GM19240 (cell line): Measurements from ENCODE around the gene PPM1H.
"Not testable (repeated sequence)": the region's sequence is repeated elsewhere in the genome, so short reads cannot be mapped to it uniquely, and the experiment has no call there.

ENCODE experiments used
- DNase-seq: peaks from one replicate; pipeline ENCODE4 v3.0.0; 2011; ENCODE audit warnings: low spot score; ENCODE audit not compliant: insufficient read length

PPM1H gene

DNA sequence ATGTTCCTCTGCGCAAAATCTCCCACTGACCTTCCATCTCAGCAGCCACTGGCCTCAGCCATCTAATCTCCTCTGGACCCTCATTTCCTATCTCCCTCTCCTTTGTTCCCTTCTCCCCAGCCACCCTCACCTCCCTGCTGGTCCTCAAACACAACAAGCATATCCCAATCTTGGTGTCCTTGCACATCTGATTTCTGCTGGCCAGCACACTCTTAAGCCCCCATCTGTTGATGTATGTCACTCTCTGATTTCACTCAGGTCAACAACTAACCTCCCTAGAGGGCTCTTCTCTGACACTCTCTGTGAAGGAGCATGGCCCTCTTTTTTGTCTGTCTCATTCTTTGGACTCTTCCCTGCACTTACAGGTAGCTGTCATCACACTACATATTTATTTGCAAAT is 25.6 kb downstream of the PPM1H start:
- DNase-seq: no peak

DNA sequence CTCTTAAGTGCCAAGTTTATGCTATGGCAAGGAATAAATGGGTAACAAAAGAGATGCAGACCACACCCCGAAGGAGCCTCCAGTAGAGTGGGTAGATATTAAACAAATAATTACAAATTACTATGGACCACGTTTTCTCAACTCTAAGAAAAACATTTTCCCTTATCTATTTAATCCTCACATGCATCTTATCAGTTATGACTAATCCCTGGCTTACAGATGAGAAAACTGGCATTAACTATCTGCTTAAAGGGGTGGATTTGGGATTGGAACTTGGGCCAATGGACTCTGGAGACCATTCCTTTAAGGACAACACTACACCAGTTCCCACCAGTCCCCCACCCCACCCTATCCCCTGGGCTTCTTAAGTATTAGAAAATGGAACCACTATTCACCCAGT is 26.3 kb downstream of the PPM1H start:
- DNase-seq: no peak

DNA sequence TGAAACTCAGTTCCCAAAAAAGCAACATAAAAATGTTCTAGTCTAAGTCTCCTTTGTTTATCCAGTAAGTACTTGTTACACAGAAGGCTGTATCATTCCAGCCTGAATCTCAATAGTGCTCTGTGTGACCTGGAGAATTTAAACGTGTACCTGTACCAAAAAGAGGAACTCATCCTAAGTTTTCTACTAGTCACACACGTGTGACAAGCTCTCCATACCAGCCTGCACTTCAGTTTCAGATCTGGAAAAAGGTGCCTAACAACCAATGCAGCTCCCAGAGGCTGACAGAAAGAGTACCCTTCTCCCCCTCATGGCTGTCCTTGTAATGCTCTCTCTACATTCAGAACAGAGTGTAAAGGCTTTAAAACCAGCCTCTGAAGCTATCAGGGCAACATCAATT is 27.4 kb downstream of the PPM1H start:
- DNase-seq: no peak

DNA sequence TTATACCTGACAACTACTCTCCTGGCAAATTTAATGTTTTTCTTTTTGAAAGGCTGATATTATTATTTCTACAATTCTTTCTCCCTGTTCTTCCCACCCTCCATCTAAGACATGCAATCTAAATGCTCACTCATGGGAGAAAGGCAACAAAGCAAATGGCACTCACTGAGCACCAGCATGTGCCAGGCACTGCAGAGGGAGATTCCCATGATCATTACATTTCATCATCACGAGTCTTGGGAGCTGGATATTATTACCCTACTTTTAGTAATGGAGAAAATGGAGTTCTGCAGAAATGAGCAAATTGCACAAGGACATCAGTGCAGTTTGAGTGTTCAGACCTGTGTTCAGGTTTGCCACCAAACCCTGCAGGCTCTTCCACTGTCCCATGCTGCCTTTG is 27.9 kb downstream of the PPM1H start:
- no peak for DNase-seq

DNA sequence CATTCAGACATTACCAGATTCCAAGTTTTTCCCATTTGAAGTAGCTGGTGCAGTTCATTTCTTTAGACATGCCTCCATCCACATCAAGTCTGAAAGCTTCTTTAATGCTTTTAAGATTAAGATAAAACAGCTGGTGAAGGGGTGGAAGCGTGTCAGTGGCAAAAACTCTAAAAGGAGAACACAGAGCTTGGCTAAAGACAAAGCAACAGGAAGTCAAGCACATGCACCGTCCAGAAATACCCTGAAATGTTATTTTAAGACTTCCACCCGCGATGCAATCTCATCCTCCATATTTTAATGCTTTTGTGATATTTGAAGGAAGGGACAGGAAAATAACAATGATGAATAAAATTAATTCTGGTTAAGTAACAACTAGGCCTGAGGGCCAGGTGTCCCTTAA is 31.8 kb downstream of the PPM1H start:
- DNase-seq: no peak

DNA sequence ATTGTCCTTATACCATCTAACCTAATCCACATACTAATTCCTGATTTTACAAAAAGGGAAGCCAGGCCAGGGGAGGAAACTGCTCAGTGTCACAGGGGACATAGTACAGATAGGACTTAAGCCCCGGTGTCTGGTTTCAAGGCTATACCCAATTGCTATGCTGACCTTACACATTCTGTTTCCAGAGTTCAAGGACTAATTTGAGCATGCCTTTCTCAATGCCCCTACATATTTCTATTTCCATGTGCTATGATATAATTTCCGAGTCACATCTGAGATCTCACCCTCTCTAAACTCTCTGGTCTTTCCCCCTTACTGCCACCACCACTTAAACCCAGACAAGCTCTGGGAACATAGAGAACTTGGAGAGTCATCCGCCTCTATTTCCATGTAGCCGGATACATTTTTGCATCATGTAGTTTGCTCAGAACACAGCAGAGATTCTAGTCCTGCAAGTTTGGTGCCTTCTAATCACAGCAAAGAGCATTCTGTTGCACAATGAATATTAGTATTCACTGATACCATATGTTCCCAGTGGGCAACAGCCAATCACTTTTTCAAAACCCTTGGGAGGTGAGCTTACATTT is 34.2 kb downstream of the PPM1H start:
- DNase-seq: no peak

DNA sequence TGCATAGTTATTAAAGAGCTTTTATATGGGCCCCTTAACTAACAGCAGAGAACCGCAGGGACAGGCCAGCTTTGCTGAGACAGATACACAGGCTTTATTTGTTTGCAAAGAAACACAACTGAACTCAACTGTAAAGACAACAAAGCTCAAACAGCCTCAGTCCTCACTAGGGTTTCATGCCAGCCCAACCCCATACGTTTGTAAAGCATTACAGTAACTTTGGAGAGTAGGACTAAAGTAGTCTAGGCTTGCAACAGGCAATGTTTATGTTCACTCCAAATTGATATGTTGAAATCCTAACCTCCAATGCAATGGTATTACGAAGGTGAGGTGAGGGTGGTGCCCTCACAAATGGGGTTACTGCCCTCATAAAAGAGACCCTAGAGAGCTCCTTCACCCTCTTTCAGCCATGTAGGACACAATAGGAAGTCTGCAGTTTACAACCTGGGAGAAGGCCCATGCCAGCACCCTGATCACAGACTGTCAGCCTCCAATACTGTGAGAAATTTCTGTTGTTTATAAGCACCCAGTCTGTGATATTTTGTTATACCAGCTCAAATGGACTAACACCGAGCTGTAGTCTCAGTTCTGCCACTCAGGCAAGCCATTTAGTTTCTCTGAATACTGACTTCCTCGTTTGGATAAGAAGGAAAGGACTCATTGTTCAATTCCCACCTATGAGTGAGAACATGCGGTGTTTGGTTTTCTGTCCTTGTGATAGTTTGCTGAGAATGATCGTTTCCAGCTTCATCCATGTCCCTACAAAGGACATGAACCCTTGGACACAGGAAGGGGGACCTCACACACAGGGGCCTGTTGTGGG is 35.2 kb downstream of the PPM1H start:
- DNase-seq: no peak

DNA sequence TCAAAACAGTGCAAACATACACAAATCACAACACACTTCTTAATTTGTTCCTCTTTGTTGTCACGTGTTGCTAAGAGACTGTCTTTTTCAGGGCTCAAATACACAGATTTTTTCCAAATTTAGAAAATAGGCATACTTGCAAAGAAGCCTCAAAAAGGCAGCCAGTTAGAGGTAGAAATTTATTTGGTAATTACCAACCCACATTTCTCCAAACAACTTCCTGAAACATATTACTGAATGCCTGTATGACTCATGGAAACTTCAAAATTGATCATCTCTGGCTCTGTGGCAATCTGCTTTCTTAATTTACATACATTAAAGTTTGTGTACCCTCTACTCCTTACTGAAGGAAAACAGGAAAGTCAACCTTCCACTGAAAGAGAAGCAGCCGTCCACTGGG is 36.4 kb downstream of the PPM1H start:
- no peak for DNase-seq

DNA sequence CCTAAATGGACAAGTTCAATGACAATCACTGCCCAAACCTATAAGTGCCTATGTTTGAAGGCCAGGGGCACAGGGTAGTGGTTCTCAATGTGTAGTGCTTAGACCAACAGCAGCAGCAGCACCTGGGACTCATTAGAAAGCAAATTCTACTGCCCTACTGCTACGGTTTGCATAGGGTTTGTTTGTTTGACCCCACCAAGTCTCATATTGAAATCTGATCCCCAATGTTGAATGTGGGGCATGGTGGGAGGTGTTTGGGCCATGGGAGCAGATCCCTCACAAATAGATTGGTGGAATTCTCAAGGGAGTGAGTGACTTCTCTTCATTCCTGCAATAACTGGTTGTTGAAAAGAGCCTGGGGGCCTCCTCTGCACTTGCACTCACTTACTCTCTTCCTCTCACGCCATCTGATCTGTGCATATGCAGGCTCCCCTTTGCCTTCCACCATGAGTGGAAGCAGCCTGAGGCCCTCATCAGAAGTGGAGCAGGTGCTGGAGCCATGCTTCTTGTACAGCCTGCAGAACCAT is 39.5 kb downstream of the PPM1H start:
- no peak for DNase-seq

DNA sequence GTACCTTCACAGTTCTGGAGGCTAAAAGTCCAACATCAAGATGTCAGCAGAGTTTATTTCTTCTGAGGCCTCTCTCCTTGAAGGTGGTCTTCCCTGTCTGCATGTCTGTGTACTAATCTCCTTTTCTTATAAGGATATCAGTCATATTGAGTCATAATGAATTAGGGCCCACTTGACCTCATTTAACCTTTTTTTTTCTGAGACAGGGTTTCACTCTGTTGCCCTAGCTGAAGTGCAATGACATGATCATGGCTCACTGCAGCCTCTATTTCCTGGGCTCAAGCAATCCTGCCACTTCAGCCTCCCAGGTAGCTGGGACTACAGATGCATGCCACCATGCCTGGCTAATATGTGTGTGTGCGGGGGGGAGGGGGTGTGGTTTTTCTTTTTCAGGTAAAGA is 41.7 kb downstream of the PPM1H start:
- no peak for DNase-seq

DNA sequence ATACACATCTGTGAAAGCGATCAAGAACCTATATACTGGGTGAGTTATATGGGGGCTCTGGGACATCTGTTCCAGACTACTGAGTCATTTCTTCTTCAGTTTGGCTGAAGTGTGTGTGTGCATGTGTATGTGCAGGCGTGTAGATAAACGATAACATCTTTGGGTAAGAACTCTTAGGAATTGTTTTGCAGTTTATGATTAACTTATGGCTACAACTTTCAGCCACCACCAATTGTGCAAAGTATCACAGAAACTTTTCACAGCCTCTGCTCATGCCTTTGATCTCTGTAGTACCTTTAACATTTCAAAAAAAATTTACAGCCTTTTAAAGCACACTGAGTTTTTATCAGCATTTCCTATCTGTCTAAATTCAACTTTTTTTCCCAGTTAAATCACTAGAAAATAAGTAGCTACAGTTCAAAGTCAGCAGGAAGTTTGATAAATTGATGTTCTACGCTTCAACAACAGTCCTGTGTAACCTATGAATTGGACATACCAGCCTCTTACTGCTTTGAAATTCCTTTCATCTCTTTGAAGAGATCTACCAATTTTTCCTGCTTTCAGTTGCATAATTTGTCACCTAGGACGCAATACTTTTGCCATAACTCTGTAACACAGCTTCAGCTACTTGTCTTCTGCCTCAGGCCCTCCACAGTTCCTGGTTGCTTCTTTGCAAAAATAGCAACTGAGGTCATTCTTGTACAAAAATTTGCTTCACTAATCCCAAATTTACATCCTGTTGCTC is 43.0 kb downstream of the PPM1H start:
- DNase-seq: no peak

DNA sequence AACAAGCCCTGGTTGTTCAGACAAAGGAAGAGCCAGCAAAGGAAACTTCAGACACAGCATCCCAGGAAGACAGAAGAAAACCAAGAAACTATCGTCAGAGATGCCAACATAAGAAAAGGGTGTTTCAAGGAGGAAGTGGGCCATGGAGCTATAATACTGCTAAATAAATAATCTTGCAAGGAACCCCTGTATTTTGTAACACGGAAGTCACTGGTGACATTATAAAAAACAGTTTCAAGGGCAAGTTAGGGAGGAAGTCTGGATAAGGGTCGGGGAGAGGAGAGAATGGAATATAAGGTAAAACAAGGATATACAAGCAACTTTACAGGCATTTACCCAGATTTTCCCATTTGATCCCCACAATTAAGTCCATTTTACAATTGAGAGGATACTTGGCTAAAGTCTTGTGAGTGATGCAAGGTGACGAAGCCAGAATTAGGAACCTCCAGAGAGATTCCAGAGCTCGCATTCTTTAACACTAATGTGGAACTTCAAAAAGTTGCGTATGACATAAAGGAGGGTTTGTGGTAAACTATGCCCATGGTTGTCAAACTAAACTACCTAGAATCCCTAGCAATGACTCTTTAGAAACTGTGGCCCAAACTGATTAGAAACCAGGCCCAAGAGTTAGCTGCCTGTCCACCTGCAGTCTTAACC is 46.4 kb downstream of the PPM1H start:
- no peak for DNase-seq

DNA sequence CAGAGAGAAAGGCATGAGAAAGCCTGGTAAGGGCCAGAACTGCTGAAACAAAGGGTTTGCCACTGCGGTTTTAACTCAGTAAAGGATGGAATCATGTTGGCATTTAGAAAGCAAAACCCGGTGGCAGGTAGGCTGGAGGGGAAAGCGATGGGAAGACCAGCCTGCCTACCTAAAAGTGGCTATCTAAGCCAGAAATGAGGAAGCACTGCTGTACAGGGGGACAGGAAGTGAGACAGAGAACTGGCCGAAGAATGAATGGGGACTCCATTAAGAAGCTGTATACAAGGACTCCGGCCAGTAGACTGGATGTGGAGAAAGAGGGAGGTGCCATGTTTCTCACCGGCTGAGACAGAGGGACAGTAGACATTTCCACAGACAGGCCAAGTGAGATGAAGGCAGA is 48.2 kb downstream of the PPM1H start:
- DNase-seq: no peak

DNA sequence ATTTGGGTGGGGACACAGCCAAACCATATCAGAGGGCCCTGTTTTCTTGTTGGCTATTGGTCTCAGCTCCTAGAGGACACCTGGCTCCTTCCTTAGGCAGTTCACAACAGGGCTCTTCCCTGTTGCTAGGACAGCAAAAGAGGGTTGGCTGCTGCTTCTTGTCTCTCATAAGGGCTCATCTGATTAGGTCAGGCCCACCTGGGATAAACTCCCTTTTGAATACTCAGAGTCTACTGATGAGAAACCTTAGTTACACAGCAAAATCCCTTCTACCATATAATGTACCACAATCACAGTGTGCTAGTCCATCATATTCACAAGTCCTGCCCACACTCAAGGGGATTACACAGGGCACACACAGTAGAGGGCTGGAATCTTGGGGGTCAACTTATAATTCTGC is 49.7 kb downstream of the PPM1H start:
- DNase-seq: no peak

DNA sequence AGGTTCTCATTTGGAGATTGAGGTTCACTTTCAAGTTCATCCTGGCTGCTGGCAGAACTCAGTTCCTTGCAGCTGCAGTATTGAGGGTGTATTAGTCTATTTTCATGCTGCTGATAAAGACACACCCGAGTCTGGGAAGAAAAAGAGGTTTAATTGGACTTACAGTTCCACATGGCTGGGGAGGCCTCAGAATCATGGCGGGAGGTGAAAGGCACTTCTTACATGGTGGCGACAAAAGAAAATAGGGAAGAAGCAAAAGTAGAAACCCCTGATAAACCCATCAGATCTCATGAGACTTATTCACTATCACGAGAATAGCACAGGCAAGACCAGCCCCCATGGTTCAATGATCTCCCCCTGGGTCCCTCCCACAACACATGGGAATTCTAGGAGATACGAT is 50.1 kb downstream of the PPM1H start:
- DNase-seq: not testable (repeated sequence)

DNA sequence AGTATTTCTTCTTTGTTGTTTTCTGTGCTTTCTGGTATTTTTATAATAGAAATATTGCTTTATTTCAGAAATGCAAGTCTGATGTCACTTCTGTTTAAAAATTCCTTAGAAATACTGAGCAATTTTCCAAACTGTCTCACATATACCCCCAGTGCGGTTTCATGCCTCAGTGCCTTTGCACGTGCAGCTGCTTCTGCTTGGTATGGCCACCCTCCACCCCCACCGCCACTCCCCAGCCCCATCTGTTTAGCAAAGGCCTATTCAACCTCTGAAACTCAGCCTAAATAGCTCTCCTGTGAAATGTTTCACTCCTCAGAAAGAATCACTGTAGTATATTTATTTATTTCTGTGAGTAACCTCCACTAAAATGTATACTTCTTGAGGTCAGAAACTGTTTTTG is 52.3 kb downstream of the PPM1H start:
- no peak for DNase-seq

DNA sequence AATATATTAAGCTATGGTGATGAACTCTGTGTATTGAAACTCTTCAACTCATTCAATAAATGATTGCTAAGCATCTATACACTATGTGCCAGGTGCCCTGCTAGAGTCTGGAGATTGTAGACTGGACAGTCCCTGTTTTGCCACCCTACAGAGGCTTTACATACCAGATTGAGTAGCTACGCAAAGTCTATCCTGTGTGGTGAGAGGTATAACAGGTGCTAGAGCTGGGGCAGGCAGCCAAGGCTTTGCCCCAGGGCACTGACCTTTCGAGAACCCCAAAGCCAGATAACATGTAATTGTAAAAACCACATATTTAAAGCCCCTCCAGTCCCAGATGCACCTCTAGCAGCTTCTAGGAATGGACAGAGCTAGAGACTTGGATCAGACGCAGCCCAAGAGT is 52.8 kb downstream of the PPM1H start:
- DNase-seq: no peak

DNA sequence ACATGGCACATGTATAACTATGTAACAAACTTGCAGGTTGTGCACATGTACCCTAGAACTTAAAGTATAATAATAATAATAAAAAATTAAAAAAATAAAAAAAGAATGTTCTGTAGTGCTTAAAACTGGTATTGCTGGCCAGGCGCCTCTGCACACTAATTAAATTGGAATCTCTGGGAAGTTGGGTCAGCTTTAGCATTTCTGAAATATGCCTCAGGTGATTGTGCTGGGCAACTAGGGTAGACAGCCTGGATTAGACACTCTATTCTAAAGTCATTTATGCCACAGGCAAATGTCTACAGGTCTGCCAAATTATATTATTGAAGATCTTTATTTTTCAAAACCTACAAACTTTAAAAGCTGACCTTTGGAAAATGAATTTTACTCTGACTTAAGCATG is 55.3 kb downstream of the PPM1H start:
- DNase-seq: no peak

DNA sequence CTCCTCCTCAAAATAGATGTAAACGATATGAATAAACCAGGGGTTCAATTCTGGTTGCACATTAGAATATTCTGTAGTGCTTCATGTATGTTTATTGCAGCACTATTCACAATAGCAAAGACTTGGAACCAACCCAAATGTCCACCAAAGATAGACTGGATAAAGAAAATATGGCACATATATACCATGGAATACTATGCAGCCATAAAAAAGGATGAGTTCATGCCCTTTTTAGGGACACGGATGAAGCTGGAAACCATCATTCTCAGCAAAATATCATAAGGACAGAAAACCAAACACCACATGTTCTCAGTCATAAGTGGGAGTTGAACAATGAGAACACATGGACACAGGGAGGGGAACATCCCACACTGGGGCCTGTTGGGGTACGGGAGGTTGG is 55.7 kb downstream of the PPM1H start:
- DNase-seq: not testable (repeated sequence)

DNA sequence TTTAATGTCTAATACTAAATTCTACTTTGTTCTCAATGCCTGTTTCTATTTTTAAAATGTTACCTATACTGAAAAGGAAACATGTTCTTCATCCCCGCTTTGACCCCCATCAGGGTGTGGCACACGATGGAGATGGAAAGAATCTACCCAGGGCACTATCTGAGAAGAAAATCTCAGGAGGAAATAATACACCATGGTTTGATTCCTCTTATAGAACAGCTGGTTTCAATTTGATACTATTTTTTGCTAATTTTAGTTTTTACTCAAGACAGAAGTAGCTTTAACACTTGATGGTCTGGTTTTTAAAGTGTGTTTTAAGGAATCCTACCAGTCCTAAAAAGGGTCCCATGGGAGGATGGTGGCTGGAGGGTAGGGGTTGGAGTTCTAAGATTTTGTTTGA is 56.7 kb downstream of the PPM1H start:
- no peak for DNase-seq

DNA sequence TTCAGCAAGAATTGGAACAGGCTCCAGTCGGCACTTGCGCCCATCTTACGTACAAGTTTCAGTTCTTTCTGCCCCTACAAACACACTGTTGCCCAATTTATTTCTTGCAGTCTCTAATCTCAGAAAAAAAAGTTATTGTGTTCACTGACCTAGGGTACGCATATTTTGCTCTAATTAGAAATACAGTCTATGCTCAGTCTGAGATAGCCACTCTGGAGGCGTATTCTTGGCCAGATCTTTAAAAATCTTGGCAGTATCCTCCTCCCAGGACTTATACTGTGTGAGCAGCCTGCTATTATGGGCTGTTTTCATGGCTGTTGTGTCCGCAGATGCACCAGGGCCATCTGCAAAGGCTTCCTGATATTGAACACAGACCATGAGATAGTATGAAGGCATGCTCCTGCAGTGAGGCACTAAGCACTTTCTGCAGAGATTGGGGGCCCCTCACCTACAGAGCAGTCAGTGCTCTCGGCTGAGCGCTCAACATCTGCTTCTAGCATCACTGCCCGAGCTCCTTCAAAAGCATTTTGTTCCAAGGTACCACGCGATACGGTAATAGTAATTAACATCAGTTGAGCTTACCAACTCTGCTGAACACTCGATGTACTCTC is 57.9 kb downstream of the PPM1H start:
- DNase-seq: no peak
